ENCODE results near the gene GPALPP1.
"Not testable (repeated sequence)": the region's sequence is repeated elsewhere in the genome, so short reads cannot be mapped to it uniquely, and the experiment has no call there.

The GPALPP1 gene, protein sequence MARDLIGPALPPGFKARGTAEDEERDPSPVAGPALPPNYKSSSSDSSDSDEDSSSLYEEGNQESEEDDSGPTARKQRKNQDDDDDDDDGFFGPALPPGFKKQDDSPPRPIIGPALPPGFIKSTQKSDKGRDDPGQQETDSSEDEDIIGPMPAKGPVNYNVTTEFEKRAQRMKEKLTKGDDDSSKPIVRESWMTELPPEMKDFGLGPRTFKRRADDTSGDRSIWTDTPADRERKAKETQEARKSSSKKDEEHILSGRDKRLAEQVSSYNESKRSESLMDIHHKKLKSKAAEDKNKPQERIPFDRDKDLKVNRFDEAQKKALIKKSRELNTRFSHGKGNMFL

GRCh38 chr13:44989071-44989889 is at the start of gene GPALPP1, which contains the start of gene NUFIP1:
Gene GPALPP1 (plus strand): TSS chr13:44989538. CDS start chr13:44989655, 117 bp downstream.
Gene NUFIP1 (minus strand): TSS chr13:44989471. CDS start chr13:44989436, 35 bp downstream.
- Histone ChIP-seq H3K27me3 (ENCODE audit: control insufficient read depth, insufficient read depth, low read length) (no peaks in the 10 kb centered on the region), H3K9me3 (ENCODE audit: control insufficient read depth, low read length) (no peaks in the 10 kb centered on the region), H3K36me3 (ENCODE audit: control insufficient read depth, insufficient read depth, low read length) (no peaks in the 10 kb centered on the region), H3K4me3 (ENCODE audit: low read length) (peak within 1 kb of the TSS; percentile 91), H3K4me1 (ENCODE audit: control insufficient read depth, insufficient read depth, low read length) (peaks cover 7% of the 10 kb centered on the region), H3K9ac (ENCODE audit: low read length) (peak within 1 kb of the TSS; percentile 83)

DNA sequence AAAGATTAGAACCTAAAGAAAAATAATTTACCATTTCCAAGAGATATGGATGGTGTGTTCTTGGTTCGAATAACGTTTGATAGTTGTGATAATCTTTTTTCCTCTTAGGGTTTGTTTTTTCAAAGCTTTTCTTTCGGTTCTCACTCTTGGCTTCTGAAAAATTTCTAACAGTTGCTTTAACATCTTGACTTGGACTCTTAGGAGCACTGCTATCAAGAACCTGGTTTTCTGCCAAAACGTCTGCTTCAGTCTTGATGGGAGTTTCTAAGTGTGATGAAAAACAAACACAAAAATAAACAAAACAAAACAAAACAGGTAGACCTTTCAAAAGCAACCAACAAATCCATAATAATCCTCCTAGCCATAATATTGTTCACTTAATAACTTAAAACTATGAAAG is 45.9 kb upstream of the GPALPP1 start:
- not testable (repeated sequence) for H3K4me1 ChIP-seq (ENCODE audit: control insufficient read depth, insufficient read depth, low read length); H3K4me3 ChIP-seq (ENCODE audit: low read length); H3K27me3 ChIP-seq (ENCODE audit: control insufficient read depth, insufficient read depth, low read length); H3K36me3 ChIP-seq (ENCODE audit: control insufficient read depth, insufficient read depth, low read length); H3K9ac ChIP-seq (ENCODE audit: low read length); H3K9me3 ChIP-seq (ENCODE audit: control insufficient read depth, low read length)

DNA sequence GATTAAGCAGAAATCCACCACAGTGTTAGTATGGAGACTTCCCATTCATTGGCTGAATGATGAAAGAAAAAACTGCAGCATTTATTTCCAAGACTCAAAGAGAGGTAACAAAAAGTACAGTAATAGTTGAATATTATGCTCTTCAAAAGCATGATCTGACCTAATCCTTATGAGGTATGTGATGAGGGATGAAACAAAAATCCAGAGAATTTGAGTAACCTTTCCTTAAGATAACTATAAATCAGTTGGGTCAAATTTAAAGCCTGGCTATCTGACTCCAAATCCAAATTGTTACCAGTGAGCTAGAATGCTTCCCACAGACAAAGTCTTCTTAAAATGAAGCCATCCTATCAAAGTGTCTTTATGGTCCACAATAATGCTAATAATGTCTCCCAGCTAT is 38.2 kb upstream of the GPALPP1 start:
- Histone ChIP-seq H3K4me3 (ENCODE audit: low read length) (no peak overlapping the region), H3K4me1 (ENCODE audit: control insufficient read depth, insufficient read depth, low read length) (no peaks in the 10 kb centered on the region), H3K36me3 (ENCODE audit: control insufficient read depth, insufficient read depth, low read length) (no peaks in the 10 kb centered on the region), H3K27me3 (ENCODE audit: control insufficient read depth, insufficient read depth, low read length) (no peaks in the 10 kb centered on the region), H3K9ac (ENCODE audit: low read length) (no peak overlapping the region), H3K9me3 (ENCODE audit: control insufficient read depth, low read length) (no peaks in the 10 kb centered on the region)

DNA sequence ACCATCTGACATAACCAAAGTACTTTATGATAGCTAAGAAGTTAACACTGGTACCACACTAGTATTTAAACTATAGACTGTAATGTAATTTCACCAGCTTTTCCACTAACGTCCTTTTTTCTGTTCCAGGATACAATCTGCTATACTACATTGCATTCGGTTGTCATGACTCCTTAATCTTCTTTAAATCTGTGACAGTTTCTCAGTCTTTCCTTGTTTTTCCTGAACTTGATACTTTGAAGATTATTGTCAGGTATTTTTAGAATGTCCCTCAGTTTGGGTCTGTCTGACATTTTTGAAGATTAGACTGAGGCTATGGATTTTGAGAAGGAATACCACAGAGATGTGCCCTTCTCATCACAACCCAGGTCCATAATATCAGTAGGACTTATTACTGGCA is 36.7 kb upstream of the GPALPP1 start:
- Histone ChIP-seq H3K4me3 (ENCODE audit: low read length) (no peak overlapping the region), H3K9ac (ENCODE audit: low read length) (no peak overlapping the region), H3K27me3 (ENCODE audit: control insufficient read depth, insufficient read depth, low read length) (no peaks in the 10 kb centered on the region), H3K36me3 (ENCODE audit: control insufficient read depth, insufficient read depth, low read length) (no peaks in the 10 kb centered on the region), H3K4me1 (ENCODE audit: control insufficient read depth, insufficient read depth, low read length) (no peaks in the 10 kb centered on the region), H3K9me3 (ENCODE audit: control insufficient read depth, low read length) (no peaks in the 10 kb centered on the region)

DNA sequence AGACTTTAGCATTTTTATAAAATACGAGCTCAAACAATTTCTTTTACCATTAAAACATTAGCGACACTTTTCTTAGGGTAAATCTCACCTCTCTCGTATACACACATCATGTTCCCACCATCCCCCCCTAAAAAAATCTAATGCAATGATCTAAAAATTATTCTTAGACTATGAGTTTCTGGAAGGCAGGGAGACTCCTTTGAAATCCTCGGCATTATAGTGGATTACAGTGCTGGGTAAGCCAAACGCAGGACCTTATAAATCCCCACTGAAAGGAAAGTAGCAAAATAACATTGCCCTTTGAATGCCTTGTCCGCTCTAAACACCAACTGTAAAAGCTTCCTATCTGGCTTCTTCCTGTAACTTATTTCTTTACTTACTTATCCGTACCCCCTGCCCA is 35.1 kb upstream of the GPALPP1 start:
- Histone ChIP-seq H3K9ac (ENCODE audit: low read length) (no peak overlapping the region), H3K4me1 (ENCODE audit: control insufficient read depth, insufficient read depth, low read length) (no peaks in the 10 kb centered on the region), H3K4me3 (ENCODE audit: low read length) (no peak overlapping the region), H3K9me3 (ENCODE audit: control insufficient read depth, low read length) (no peaks in the 10 kb centered on the region), H3K36me3 (ENCODE audit: control insufficient read depth, insufficient read depth, low read length) (no peaks in the 10 kb centered on the region), H3K27me3 (ENCODE audit: control insufficient read depth, insufficient read depth, low read length) (no peaks in the 10 kb centered on the region)

DNA sequence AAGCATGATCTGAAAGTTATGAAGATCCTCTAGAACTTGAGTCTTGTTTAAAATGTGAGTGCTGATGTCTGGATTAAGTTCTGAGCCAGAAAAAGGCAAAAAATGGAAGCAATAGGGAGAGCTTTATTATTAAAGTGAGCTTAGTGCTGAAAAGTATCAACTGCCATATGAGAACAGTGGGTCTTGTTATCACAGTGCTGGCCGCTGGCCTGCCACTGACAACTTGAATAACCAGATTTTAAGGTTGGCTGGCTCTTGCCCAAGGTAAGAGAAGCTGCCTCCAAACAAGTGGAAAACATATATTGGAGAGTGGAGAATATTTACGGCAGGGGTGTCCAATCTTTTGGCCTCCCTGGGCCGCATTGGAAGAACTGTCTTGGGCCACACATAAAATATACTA is 33.9 kb upstream of the GPALPP1 start:
- no peak overlapping the region for H3K4me3 ChIP-seq (ENCODE audit: low read length)
- no peak overlapping the region for H3K9ac ChIP-seq (ENCODE audit: low read length)
- no peaks in the 10 kb centered on the region for H3K9me3 ChIP-seq (ENCODE audit: control insufficient read depth, low read length)
- no peaks in the 10 kb centered on the region for H3K36me3 ChIP-seq (ENCODE audit: control insufficient read depth, insufficient read depth, low read length)
- no peaks in the 10 kb centered on the region for H3K4me1 ChIP-seq (ENCODE audit: control insufficient read depth, insufficient read depth, low read length)
- no peaks in the 10 kb centered on the region for H3K27me3 ChIP-seq (ENCODE audit: control insufficient read depth, insufficient read depth, low read length)

DNA sequence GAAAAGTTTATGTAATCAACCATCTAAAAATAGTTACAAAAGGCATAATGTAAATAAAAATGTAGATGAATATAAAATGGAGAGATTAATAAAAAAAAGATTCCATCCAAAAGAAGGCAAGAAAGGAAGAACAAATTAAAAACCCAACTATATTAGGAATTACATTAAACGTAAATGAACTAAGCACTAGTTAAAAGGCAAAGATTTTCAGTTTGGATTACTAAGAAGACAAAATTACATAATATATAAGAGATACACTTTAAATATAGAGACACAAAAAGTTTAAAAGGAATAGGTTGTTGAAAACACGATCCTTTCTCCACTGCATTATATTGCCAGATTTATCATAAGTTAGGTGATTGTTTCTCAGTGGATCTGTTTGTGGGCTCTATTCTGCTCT is 27.3 kb upstream of the GPALPP1 start:
- Histone ChIP-seq H3K9ac (ENCODE audit: low read length) (no peak overlapping the region), H3K27me3 (ENCODE audit: control insufficient read depth, insufficient read depth, low read length) (no peaks in the 10 kb centered on the region), H3K4me3 (ENCODE audit: low read length) (no peak overlapping the region), H3K9me3 (ENCODE audit: control insufficient read depth, low read length) (no peaks in the 10 kb centered on the region), H3K4me1 (ENCODE audit: control insufficient read depth, insufficient read depth, low read length) (no peaks in the 10 kb centered on the region), H3K36me3 (ENCODE audit: control insufficient read depth, insufficient read depth, low read length) (peaks cover 6% of the 10 kb centered on the region)

DNA sequence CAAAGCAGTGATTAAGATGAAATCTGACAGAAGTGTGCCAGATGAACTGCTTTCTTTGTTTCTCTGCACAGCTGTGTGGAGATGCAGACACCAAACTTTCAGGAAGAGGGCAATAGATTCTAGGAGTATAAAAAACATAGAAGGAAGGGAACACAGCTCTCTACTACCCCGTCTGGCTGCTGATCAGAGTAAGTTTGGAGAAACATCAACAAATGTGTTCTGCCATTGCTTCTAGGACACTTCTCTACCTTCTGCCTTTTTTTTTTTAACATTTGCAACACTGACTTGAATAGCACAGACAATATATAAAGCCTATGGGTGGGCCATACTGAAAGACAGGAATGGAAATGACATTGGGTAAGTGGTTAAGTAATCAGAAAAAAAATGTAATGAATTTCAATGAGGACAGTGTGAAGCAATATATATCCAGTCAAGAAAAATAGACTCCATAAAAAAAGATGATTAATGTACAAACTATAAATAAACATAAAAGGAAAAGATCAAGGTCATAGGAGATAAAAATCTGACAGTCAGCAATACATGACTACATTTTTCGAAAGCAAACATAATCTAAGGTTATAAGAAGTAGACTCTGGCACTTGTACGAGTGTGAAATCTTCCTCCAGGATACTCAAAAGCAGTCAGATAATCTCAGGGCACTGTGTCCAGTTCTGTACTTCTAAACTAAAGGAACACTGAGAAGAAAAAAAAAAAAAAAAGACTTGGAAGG is 21.5 kb upstream of the GPALPP1 start:
- Histone ChIP-seq H3K9me3 (ENCODE audit: control insufficient read depth, low read length) (no peaks in the 10 kb centered on the region), H3K9ac (ENCODE audit: low read length) (no peak overlapping the region), H3K27me3 (ENCODE audit: control insufficient read depth, insufficient read depth, low read length) (no peaks in the 10 kb centered on the region), H3K4me3 (ENCODE audit: low read length) (no peak overlapping the region), H3K4me1 (ENCODE audit: control insufficient read depth, insufficient read depth, low read length) (no peaks in the 10 kb centered on the region), H3K36me3 (ENCODE audit: control insufficient read depth, insufficient read depth, low read length) (peaks cover 6% of the 10 kb centered on the region)

GRCh38 chr13:44968434-44968815 is 20.9 kb upstream of the GPALPP1 start:
- Histone ChIP-seq H3K4me3 (ENCODE audit: low read length) (no peak overlapping the region), H3K9me3 (ENCODE audit: control insufficient read depth, low read length) (no peaks in the 10 kb centered on the region), H3K36me3 (ENCODE audit: control insufficient read depth, insufficient read depth, low read length) (peaks cover 6% of the 10 kb centered on the region), H3K4me1 (ENCODE audit: control insufficient read depth, insufficient read depth, low read length) (no peaks in the 10 kb centered on the region), H3K27me3 (ENCODE audit: control insufficient read depth, insufficient read depth, low read length) (no peaks in the 10 kb centered on the region), H3K9ac (ENCODE audit: low read length) (no peak overlapping the region)

- no peak overlapping the region for H3K4me3 ChIP-seq (ENCODE audit: low read length)
- no peaks in the 10 kb centered on the region for H3K4me1 ChIP-seq (ENCODE audit: control insufficient read depth, insufficient read depth, low read length)
- peaks cover 1% of the 10 kb centered on the region for H3K36me3 ChIP-seq (ENCODE audit: control insufficient read depth, insufficient read depth, low read length)
- H3K9me3 ChIP-seq (ENCODE audit: control insufficient read depth, low read length), result no peaks in the 10 kb centered on the region
- H3K9ac ChIP-seq (ENCODE audit: low read length), result no peak overlapping the region
- no peaks in the 10 kb centered on the region for H3K27me3 ChIP-seq (ENCODE audit: control insufficient read depth, insufficient read depth, low read length)
Measured at GRCh38 chr13:44969551-44970484, 19.5 kb upstream of the GPALPP1 start.
